HG03520 (cell line): ENCODE data around the gene DUSP5.

ENCODE experiments used
- ATAC-seq: cut with Tn5 transposase; IDR thresholded peaks from one replicate; pipeline ENCODE4 v1.9.1; 2021; ENCODE audit warnings: mild to moderate bottlenecking, moderate library complexity; ENCODE audit not compliant: unreplicated experiment

The DUSP5 gene

DNA sequence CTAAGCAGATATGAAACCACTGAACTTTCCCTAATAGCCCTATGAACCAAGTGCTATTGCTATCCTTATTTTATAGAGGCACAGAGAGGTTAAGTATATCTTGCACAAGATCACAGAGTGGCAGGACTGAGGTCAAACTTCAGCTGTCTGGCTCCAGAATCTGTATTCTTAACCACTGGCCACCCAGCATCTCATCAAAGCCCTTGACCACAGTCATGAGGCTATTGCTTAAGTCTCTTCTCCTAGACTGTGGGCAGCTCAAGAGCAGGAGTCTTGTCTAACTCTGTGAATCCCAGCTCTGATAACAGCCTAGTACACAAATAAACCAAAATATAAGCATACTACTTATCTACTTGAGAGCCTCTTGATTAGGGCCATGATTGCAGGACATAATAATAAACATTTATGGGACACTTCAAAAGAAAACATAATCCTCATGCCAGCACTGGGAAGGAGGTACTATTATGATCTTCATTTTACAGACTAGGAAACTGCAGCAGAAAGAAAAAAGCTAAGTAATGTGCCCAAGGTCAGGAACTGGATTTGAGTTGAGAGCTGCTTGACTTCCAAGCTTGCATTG, 47.3 kb downstream of the DUSP5 start:
- ATAC-seq: no peak

DNA sequence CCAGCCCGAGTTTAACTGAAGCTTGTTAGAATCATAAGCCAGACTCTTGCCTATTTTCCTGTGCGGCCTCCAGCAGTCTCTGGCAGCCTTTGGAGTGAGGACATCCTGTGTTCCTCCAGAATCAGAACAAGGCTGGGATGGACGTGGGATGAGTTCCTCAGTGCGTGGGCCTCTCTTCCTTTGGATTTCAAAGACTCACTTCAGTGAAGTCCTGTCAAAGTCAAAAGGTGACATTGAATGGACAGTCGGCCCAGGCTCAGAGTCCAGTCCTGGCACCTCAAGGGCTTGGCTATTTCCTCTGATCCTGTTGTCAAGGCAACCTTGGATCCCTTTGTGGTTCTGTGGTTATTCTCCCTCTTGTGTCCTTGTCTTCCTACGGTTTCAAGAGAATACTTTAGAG, 48.4 kb downstream of the DUSP5 start:
- ATAC-seq: no peak

DNA sequence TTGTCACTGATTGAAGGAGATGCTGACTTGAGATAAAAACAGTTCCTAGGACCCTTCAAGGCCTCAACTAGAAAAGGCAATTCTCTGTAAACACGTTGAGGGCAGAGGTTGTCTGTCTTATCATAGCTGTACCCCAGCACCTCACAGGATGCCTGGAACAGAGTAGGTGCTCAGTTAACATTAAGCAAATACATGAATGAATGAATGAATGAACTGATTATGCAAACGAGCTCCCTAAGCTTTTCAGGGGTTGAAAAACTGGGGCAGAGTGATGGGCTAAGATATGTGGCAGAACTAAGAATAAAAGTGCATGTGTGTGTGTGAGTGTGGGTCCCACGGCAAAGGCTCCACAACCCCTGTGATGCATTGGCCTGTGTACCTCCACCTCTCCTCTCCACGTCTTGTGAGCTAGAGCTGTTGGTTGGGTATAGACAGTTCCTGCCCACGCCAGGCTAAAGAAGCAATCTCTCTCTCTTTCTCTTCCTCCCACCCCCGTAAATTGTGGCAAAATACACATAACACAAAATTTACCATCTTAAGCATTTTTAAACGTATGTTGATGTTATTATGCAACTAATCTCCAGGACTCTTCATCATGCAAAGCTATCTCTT, 48.9 kb downstream of the DUSP5 start:
- no peak for ATAC-seq

DNA sequence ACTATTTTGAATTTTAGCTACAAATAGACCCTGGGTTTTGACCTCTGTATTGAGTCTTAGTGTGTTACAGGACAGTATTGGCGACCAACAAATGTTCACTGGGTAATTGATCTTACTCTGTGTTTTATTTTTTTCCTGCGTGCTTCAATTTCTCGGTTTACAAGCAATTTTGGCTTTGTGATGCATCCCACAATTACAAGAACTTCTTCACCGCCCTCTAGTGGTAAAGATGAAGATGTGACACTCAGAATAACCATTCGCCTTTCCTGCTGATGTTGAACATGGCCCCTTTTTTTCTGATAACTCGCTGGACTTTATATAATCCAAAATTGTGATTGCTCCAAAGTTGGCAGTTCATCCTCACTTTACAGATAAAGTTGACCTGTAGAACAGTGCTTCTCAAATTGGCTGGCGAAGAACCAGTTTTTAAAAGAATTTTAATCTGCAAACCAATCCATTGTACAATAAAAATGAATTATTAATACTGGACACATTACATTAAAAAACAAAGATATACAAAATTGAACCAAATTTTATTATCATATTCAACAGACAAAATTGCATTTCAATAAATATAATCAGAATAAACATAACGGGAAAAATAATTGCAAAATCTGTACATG, 49.5 kb downstream of the DUSP5 start:
- ATAC-seq: peak; percentile 51

DNA sequence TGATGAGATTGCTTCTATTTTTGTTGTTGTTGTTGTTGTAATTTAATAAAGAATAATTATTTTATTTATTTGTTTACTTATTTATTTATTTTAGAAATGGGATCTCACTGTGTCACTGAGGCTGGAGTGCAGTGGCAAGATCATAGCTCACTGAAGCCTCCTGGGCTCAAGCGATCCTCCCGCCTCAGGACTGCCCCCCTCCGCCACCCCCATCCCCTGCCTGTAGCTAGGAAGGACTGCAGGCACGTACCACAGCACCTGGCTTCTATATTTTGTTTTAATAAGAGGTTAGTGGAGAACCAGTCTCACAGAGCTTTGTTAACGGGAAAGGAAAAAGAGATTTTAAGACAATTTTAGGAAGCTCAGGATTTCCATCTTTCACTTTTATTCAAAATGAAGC, 50.3 kb downstream of the DUSP5 start:
- ATAC-seq: no peak

DNA sequence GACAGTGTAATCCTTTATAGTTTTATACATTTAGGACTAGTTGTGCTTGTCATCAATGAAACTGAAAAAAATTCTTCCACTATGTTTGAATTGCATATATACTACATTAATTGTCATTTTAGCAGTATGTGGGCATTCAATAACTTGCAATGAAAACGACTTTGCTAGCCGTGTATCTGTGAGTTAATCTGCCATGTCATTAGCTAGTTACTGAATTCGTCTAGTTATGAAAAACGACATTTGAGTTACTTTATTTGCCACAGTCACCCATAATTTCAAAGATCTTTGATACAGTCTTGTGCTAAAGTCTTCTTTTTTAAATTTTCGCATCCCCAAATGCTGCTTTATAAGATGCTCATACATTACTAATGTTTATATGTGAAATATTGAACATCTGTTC, 51.5 kb downstream of the DUSP5 start:
- ATAC-seq: no peak

DNA sequence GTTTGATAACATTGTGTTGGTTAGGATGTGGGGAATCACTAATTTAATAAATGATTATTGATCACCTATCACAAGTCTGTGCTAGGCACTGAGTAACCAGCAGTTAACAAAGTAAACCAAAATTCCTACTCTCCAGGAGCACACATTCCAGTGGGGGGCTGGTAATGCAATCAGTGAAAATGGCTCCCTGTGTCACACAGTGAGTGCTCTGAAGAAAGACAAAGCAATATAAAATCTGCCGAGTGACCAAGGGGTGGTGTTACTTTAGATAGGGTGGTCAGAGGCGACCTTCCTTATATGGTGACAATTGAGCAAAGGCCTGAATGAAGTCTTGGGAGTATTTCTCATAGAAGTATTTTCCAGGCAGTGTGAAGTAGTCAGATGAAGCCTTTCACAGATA, 56.2 kb downstream of the DUSP5 start:
- no peak for ATAC-seq

DNA sequence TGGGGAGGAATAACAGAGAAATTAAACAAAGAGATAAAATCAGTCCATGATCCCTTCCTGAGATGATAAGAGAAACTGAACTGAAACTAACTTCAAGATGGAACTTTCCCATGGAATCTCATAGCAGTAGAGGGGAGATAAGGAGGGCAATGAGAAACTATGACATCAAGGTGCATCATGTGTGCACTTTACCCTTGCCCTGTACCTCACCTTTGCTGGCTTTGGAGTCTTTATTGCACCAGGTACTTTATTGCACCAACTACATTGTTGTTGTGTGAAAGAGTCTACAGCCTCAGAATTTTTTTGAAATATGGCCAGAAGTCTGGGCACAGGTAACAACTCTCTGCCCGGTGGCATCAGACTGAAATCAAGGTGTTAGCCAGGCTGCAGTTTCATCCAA, 58.6 kb downstream of the DUSP5 start:
- ATAC-seq: no peak

DNA sequence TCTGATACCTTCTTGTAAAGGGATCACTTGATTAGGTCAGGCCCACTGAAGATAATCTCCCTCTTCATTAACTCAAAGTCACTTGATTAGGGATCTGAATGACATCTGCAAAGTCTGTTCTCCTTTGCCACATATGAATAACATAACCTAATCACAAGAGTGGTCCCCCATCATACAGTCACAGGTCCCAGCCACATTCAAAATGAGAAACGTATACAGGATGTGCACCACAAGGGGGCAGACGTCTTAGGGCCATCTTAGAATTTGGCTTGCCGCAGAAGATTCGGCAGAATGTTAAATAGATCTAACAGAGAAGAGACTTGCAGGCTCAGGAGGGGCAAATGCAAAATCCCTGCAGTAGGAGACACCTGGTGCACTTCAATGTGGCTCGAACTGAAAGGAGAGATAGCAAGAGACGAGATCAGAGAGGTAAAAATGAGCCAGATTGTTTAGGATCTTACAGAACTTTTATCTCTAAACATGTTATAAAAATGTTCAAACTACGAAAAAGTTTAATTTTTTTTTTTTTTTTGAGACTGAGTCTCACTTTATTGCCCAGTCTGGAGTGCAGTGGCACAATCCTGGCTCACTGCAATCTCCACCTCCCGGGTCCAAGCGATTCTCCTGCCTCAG, 59.4 kb downstream of the DUSP5 start:
- ATAC-seq: peak; percentile 77

DNA sequence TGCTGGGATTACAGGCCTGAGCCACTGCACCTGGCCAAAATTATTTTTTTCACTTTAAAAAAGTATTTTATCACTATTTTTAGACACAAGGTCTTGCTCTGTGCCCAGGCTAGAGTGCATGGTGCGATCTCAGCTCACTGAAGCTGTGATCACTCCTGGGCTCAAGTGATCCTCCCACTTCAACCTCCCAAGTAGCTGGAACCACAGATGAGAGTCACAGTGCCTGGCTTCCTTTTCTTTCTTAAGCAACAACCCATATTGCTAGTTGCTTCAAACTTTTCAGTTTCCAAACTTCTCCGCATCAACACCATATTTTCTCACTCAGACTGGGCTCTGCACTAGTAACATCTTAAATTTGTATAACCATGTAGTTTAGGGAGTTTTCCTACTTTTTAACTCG, 60.3 kb downstream of the DUSP5 start:
- ATAC-seq: no peak

DNA sequence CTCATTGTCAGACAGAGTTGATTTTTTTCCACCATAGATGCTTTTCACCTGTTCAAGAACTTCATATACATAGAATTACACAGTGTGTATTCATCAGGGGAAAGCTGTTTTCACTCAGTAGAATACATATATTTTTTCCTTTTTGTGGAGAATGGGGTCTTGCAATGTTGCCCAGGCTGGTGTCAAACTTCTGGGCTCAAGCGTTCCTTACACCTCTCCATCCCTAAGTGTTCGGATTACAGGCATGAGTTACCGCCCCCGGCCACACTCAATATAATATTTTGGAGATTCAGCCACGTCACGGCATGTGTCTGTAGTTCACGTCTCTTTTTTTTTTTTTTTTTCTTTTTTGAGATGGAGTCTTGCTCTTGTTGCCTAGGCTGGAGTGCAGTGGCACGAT, 62.3 kb downstream of the DUSP5 start:
- no peak for ATAC-seq
